NCI-H345 (cell line): Measurements from ENCODE around the gene ZKSCAN3.
A peak's percentile ranks its signal among the peaks of the same experiment; 100 is the strongest.
"Not testable (repeated sequence)": the region's sequence is repeated elsewhere in the genome, so short reads cannot be mapped to it uniquely, and the experiment has no call there.

Experiments
- DNase-seq: peaks from one replicate; lab custom pipeline; 2025; lab: John Stamatoyannopoulos, UW

ZKSCAN3 gene

DNA sequence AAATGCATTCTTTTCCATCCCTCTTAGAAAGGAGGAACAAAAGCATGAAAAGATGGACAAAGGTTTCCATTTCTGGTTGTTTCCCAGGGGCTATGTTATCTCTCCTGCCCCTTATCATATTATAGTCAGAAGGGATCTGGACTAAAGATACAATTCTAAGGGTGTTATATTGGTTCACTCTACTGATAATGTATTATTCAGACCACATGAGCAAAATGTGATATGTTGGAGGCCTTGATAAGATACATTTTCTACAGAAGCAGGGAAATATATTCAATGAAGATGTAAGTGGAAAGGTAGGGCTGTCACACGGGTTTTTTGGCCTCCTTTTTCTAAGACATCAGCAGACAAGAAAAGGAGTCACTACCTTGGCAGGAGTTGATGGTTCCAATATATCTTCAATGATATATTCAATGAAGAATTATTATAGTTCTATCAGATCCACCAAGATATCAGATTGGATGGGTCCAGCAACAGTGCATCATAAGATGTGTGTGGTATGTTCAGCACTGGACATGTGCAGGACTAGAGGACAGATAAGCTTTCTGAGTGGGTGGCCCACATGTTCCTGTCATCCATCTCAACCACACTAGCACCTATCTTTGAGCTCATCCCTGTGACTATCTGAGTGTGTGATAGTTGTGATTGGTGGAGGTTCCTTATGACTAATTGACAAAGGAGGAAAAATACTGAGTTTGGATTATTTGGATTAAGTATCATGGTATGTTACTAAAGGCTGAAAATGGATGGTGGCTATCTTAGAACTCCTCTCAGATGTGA lies 5.7 kb upstream of the ZKSCAN3 start:
- no peak for DNase-seq

- DNase-seq = no peak
Observed at GRCh38 chr6:28345201-28345600, 4.5 kb upstream of the ZKSCAN3 start.

DNA sequence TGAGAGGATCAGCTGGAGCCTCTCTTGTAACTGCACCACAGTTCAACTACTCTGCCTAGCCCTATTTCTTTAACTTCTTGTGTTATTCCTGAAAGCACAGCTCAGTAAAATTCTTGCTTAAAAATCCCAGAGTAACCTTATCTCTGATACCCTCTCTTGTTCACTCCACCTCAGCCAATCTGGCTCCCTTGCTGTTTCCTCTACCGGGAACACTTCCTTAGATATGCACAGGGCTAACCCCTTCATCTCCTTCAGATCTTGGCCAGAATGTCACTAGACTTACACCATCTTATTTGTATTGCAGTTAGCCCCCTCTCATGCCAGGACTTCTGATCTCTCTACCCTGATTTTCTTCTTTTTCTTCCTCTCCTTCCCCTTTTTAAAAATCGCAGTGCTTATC lies 2.6 kb upstream of the ZKSCAN3 start:
- DNase-seq = no peak

DNA sequence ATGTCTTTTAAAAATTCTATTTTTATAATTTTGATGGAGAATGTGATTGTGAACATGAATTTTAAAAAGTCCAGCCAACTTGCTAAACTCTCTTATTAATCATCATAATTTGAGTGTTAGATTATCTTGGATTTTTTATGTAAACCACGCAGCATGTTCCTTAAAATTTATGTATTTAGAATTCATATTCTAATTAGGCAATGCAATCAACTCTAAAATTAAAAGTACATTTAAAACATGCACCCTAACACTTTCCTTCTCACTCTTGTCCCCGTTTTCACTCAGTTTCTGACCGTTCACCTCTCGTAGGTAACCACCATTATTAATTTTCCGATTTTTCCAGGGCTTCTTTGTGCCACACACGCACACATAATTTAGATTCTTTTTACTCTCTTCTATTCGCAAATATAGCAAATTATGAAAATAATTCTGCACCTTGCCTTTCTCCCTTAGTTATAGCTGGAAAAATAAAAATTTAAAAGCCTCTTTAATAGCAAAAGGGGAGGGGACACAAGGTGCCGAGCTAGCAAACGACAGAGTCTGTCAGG lies 329 bp upstream of the ZKSCAN3 start:
- DNase-seq = no peak

- DNase-seq = no peak
Observed at GRCh38 chr6:28351087-28351486, 1.3 kb downstream of the ZKSCAN3 start.

DNA sequence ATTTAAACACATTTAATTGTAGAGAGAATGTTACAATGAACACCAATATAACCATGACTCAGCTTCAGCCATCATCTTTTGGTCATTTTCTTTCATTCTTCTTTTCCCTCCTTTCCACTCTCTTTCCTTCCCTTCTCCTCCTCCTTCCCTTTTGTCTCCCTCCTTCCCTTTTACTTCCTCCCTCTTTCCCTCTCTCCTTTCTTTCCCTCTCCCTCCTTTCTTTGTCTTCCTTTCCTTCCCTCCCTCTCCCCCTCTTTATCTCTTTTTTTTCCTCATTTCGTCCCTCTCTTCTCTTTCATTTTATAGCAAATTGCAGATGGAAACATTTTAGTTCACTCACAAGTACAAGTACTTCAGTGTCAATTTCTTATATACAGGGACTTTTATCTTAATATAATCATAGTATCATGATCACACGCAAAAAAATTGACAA lies 1.8 kb downstream of the ZKSCAN3 start:
- DNase-seq = no peak

DNA sequence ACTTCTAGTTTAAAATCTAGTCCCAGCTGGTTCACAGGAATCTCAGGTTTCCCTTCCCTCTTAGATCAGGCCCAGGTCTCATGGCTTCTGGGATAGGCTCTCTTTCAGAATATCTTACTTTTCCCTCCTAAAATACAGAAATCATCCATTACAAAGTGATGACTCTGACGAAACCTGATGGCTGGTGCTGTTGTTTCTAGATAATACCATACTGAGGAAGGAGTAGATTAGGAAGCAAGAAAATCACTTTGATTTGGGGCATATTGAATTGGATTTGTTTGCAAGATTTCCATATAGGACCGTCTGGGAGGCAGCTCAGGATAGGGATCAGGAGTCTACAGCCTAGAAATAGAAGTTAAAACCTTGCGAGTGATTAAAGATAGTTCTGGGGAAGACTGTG lies 3.6 kb downstream of the ZKSCAN3 start:
- DNase-seq = no peak

GRCh38 chr6:28353981-28354676 lies 4.4 kb downstream of the ZKSCAN3 start:
- DNase-seq = no peak

- no peak for DNase-seq
Observed at GRCh38 chr6:28354688-28355554, 5.2 kb downstream of the ZKSCAN3 start.

DNA sequence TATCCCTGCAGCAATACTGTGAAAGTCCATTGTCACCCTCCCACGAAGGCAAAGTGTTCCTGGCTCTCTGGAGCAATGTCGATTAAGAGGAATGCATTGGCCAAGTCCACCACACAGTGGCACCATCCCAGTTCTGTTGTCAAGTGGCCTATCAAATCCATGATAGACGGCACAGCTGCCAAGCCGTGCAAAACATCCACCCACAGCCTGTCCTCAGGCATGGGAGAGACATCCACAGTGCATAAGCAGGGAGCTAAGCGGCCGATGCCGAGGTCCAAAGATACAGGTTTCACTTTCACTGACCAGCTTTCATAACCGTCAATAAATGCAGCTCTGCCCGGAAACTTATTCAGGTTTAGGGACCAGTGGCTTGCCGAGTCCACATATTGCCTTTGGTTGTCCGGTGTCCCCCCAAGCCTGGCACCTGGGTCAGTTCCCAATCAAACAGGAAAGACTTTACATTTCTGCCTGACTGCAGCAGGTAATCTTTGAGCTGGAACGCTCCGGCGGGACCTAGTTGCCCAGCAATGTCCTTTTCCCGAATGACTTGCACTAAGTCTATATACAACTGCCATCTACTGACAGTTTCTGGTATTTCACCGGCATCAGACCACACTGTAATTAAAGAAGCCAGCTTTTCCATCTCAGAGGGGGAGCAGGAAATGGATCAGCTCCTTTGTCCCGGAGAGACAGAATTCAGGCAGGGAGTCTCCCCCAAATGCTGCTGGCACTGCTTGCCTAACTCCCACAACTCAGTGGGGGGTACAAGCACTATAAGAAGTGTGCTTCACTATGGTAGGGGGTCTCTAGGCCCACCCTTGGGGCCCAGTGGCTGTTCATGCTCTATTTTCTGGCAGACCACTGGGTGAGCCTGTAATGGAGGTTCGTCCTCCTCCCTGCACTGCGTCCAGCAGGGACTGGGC lies 6.3 kb downstream of the ZKSCAN3 start:
- DNase-seq = peak; percentile 86

DNA sequence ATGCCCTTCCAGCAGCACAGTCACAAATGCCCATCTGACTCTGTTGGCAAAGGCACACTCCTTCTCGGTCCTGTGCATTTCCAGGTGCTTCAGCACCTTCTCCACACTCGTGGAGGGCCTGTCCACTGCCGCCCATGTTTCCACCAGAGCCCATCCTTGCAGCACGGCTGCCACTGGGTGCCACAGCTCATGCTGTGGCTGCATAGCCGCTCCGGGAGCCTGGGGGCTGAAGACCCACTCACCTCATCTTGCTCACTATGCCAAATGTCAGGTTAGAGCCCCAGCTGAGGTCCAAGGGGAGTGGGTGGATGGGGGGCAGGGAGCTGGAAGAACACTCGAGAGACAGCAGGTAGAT lies 6.9 kb downstream of the ZKSCAN3 start:
- no peak for DNase-seq

GRCh38 chr6:28357036-28357435 lies 7.3 kb downstream of the ZKSCAN3 start:
- no peak for DNase-seq

DNA sequence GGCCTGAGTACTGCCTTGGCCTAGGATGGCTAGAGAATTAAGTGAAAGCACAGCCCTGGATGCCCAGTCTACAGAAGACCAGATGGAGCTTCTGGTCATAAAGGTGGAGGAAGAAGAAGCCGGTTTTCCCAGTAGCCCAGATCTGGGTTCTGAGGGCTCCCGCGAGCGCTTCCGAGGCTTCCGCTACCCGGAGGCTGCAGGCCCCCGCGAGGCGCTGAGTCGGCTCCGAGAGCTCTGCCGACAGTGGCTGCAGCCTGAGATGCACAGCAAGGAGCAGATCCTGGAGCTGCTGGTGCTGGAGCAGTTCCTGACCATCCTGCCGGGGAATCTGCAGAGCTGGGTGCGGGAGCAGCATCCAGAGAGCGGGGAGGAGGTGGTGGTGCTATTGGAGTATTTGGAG lies 9.8 kb downstream of the ZKSCAN3 start:
- DNase-seq = not testable (repeated sequence)

GRCh38 chr6:28360961-28361360 lies 11.2 kb downstream of the ZKSCAN3 start:
- no peak for DNase-seq

DNA sequence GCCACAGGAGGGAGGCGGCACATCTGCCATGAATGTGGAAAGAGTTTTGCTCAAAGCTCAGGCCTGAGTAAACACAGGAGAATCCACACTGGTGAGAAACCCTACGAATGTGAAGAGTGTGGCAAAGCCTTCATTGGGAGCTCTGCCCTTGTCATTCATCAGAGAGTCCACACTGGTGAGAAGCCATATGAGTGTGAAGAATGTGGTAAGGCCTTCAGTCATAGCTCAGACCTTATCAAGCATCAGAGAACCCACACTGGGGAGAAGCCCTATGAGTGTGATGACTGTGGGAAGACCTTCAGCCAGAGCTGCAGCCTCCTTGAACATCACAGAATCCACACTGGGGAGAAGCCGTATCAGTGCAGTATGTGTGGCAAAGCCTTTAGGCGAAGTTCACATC lies 15.8 kb downstream of the ZKSCAN3 start:
- DNase-seq = not testable (repeated sequence)

DNA sequence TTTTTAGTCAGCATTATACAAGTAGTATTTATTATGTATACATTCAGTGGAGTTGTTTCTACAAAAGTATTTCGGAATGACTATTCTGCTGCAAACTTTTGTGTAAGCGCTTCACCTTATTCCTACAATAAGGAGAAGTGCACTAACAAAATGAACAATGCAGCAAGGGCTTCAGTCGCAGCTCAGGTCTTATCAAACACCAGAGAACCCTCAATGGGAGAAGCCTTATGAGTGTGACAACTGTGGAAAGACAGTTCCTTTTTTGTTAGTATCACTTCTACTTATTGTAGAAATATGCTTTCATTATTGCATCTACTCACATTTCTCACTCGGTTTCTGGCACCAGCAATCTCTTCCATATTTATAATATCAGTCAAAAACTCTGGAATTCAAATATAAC lies 18.8 kb downstream of the ZKSCAN3 start:
- no peak for DNase-seq

DNA sequence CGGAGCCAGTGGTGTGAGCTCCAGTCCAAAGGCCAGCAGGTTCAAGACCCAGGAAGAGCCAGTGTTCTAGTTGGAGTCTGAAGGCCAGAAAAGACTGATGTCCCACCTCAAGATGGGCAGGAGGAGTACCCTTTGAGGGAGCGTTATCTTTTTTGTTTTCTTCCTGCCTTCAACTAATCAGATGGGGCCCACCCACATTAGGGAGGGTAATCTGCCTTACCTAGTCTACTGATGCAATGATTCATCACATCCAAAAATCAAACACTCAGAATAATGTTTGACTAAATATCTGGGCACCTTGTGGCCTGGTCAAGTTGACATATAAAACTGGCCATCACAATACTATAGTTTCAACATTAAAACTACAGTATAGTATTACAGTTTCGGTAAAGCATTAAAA lies 19.7 kb downstream of the ZKSCAN3 start:
- no peak for DNase-seq

DNA sequence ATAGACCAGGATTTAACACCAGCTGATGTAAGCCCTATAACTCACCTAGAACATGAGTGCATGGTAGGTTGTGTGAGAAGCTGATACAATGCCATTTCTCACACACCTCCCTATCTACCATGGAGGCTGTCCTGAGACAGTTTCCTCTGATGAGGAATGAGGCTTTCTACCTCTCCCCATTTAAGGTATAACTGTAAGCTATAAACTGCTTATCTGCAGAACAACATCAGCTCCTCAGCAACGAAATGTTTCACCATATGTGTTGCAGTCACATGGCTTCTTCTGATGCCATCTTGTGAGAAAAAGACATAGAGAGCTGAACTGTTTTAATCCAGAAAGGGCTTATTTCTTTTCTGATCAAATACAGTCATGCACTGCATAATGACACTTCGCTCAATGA lies 20.7 kb downstream of the ZKSCAN3 start:
- no peak for DNase-seq

- no peak for DNase-seq
Observed at GRCh38 chr6:28371280-28371679, 21.5 kb downstream of the ZKSCAN3 start.

- no peak for DNase-seq
Observed at GRCh38 chr6:28371706-28372451, 22.1 kb downstream of the ZKSCAN3 start.

DNA sequence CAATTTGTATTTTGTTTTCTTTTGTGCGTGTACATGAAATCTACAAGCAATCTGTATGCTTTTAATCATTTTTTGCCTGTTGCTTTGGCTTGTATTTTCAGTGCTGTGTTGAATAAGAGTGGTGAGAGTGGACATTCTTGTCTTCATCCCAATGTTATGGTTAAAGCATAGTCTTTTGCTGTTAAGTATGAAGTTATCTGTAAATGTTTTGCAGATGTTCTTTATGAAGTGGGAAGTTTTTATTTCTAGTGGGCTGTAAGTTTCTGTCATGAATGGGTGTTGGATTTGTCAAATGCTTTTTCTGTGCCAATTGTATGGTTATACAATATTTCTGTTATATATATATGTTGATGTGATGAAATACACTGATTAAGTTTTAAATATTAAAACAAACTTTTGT lies 24.2 kb downstream of the ZKSCAN3 start:
- DNase-seq = no peak
